IMR-90 (cell line): ENCODE results near the gene SEPSECS. TPM values are rescaled to one million over a fixed set of nuclear protein-coding genes. Genes with fewer than 3 reads are reported as not detected.

Source experiments
- ATAC-seq: fragments of 200-7000 bp; cut with Tn5 transposase; 2 replicates; pipeline ENCODE4 v1.9.1; 2020; ENCODE audit warnings: low read depth, mild to moderate bottlenecking, moderate library complexity
- BruUV-seq: library from RNA; stranded (reverse); fragments of 400-500 nt; replicated peaks from 2 replicates; lab custom pipeline; 2021; lab: Mats Ljungman, UMichigan
- CTCF ChIA-PET: fragments of 300-600 bp; formaldehyde crosslinking; extraction: SDS; loops from one replicate; lab custom pipeline; 2021; ENCODE audit warnings: antibody characterized with exemption; lab: Yijun Ruan, JAX
- POLR2A ChIA-PET: fragments of 300-600 bp; sonication (Branson Sonifier 250); formaldehyde crosslinking; loops from one replicate; lab custom pipeline; 2022; ENCODE audit warnings: antibody characterized with exemption; ENCODE audit not compliant: unreplicated experiment; lab: Charles Lee
- DNase-seq: peaks from one replicate; pipeline ENCODE4 v3.0.0; 2013
- H2AFZ ChIP-seq: replicated peaks from 2 replicates; pipeline ENCODE3; 2013; ENCODE audit warnings: low read length, mild to moderate bottlenecking; ENCODE audit not compliant: poor library complexity
- H2AK5ac ChIP-seq: 2 replicates; pipeline ENCODE4 v1.6.1; 2013; ENCODE audit warnings: low read depth, low read length, inconsistent platforms
- H2AK9ac ChIP-seq: replicated peaks from 2 replicates; pipeline ENCODE3; 2013; ENCODE audit warnings: mild to moderate bottlenecking, low read depth, low read length, moderate library complexity; ENCODE audit not compliant: poor library complexity
- H2BK120ac ChIP-seq: 2 replicates; pipeline ENCODE4 v1.6.1; 2013; ENCODE audit warnings: low read depth, low read length, inconsistent platforms
- H2BK15ac ChIP-seq: 3 replicates; pipeline ENCODE4 v1.6.1; 2013; ENCODE audit warnings: low read depth, low read length, inconsistent platforms
- H2BK20ac ChIP-seq: 2 replicates; pipeline ENCODE4 v1.6.1; 2013; ENCODE audit warnings: low read depth, mild to moderate bottlenecking, inconsistent platforms, low read length, moderate library complexity
- H2BK5ac ChIP-seq: 2 replicates; pipeline ENCODE4 v1.6.1; 2013; ENCODE audit warnings: mild to moderate bottlenecking, low read depth, low read length, inconsistent platforms; ENCODE audit not compliant: poor library complexity, severe bottlenecking
- H3K14ac ChIP-seq: replicated peaks from 2 replicates; pipeline ENCODE4 v1.6.1; 2013; ENCODE audit warnings: low read depth, low read length, inconsistent platforms
- H3K18ac ChIP-seq: 2 replicates; pipeline ENCODE4 v1.6.1; 2013; ENCODE audit warnings: low read depth, low read length, control low read depth
- H3K23ac ChIP-seq: 2 replicates; pipeline ENCODE4 v1.6.1; 2013; ENCODE audit warnings: low read depth, low read length, inconsistent platforms
- H3K27ac ChIP-seq: 2 replicates; pipeline ENCODE4 v1.5.1; 2013; ENCODE audit warnings: mild to moderate bottlenecking, control low read depth, low read length; ENCODE audit not compliant: insufficient read depth
- H3K27me3 ChIP-seq: 2 replicates; pipeline ENCODE4 v1.6.1; 2013; ENCODE audit warnings: low read length; ENCODE audit not compliant: control insufficient read depth, insufficient read depth
- H3K36me3 ChIP-seq: 2 replicates; pipeline ENCODE4 v1.6.1; 2013; ENCODE audit warnings: low read length, mixed read lengths; ENCODE audit not compliant: control insufficient read depth, insufficient read depth
- H3K4ac ChIP-seq: 2 replicates; pipeline ENCODE4 v1.6.1; 2013; ENCODE audit warnings: low read depth, low read length, inconsistent platforms
- H3K4me1 ChIP-seq: 2 replicates; pipeline ENCODE4 v1.6.1; 2013; ENCODE audit warnings: low read length, mixed read lengths; ENCODE audit not compliant: control insufficient read depth, insufficient read depth
- H3K4me2 ChIP-seq: 2 replicates; pipeline ENCODE4 v1.6.1; 2013; ENCODE audit warnings: low read depth, mild to moderate bottlenecking, control low read depth, low read length, moderate library complexity
- H3K4me3 ChIP-seq: 2 replicates; pipeline ENCODE4 v1.5.1; 2013; ENCODE audit warnings: low read depth, mild to moderate bottlenecking, control low read depth, low read length, moderate library complexity; ENCODE audit not compliant: insufficient read depth
- H3K56ac ChIP-seq: 2 replicates; pipeline ENCODE4 v1.6.1; 2013; ENCODE audit warnings: low read length, inconsistent platforms; ENCODE audit not compliant: insufficient read depth; ENCODE audit errors: extremely low read depth
- H3K79me1 ChIP-seq, 2 experiments: 2 replicates each; pipeline ENCODE4 v1.6.1; 2013; ENCODE audit warnings: low read length in 2 of 2, inconsistent platforms in 1 of 2, low read depth in 1 of 2
- H3K9ac ChIP-seq: 2 replicates; pipeline ENCODE4 v1.6.1; 2013; ENCODE audit warnings: low read depth, low read length, control low read depth
- H3K9me1 ChIP-seq: 2 replicates; pipeline ENCODE4 v1.6.1; 2013; ENCODE audit warnings: low read length, inconsistent platforms; ENCODE audit not compliant: insufficient read depth
- H3K9me3 ChIP-seq: 2 replicates; pipeline ENCODE4 v1.6.1; 2013; ENCODE audit warnings: low read length; ENCODE audit not compliant: control insufficient read depth, insufficient read depth
- H4K20me1 ChIP-seq: 2 replicates; pipeline ENCODE4 v1.6.1; 2013; ENCODE audit warnings: low read length, inconsistent platforms; ENCODE audit not compliant: insufficient read depth
- H4K5ac ChIP-seq: 2 replicates; pipeline ENCODE4 v1.6.1; 2013; ENCODE audit warnings: mild to moderate bottlenecking, low read depth, low read length, control low read depth
- H4K8ac ChIP-seq, 2 experiments: 2 replicates each; pipeline ENCODE4 v1.6.1; 2013; ENCODE audit warnings: low read depth in 2 of 2, low read length in 2 of 2, control low read depth in 1 of 2, inconsistent platforms in 1 of 2
- H4K91ac ChIP-seq: 2 replicates; pipeline ENCODE4 v1.6.1; 2013; ENCODE audit warnings: low read depth, low read length, inconsistent platforms; ENCODE audit not compliant: insufficient read depth
- BHLHE40 ChIP-seq: fragments of 150-350 bp; IDR thresholded peaks from 2 replicates; pipeline ENCODE4 v1.6.1; 2016; ENCODE audit warnings: mild to moderate bottlenecking, low read depth, low read length
- CEBPB ChIP-seq: IDR thresholded peaks from 2 replicates; pipeline ENCODE4 v1.6.1; 2012; ENCODE audit warnings: low read depth, low read length, improper control_type of control experiment
- CHD1 ChIP-seq: IDR thresholded peaks from 2 replicates; pipeline ENCODE4 v1.6.1; 2012; ENCODE audit warnings: low read depth, low read length, improper control_type of control experiment
- FOS ChIP-seq: fragments of 150-350 bp; IDR thresholded peaks from 2 replicates; pipeline ENCODE4 v1.6.1; 2016; ENCODE audit warnings: low read depth, low read length
- MAFK ChIP-seq: IDR thresholded peaks from 2 replicates; pipeline ENCODE4 v1.6.1; 2012; ENCODE audit warnings: low read depth, low read length, improper control_type of control experiment
- MAZ ChIP-seq: IDR thresholded peaks from 2 replicates; pipeline ENCODE4 v1.6.1; 2012; ENCODE audit warnings: low read depth, mild to moderate bottlenecking, low read length, improper control_type of control experiment, moderate library complexity, borderline replicate concordance
- MXI1 ChIP-seq: IDR thresholded peaks from 2 replicates; pipeline ENCODE4 v1.6.1; 2012; ENCODE audit warnings: low read depth, mild to moderate bottlenecking, low read length, moderate library complexity, borderline replicate concordance
- NFE2L2 ChIP-seq: fragments of 150-350 bp; IDR thresholded peaks from 2 replicates; pipeline ENCODE4 v1.6.1; 2016; ENCODE audit warnings: low read depth, mild to moderate bottlenecking, low read length
- POLR2A ChIP-seq: IDR thresholded peaks from 2 replicates; pipeline ENCODE4 v1.6.1; 2012; ENCODE audit warnings: mild to moderate bottlenecking, low read depth, low read length
- RAD21 ChIP-seq: IDR thresholded peaks from 2 replicates; pipeline ENCODE4 v1.6.1; 2012; ENCODE audit warnings: low read length, improper control_type of control experiment
- RCOR1 ChIP-seq: IDR thresholded peaks from 2 replicates; pipeline ENCODE4 v1.6.1; 2012; ENCODE audit warnings: mild to moderate bottlenecking, low read length, improper control_type of control experiment; ENCODE audit not compliant: insufficient replicate concordance
- RFX5 ChIP-seq: IDR thresholded peaks from 2 replicates; pipeline ENCODE4 v1.8.0; 2012; ENCODE audit warnings: low read depth, mild to moderate bottlenecking, low read length, moderate library complexity
- SMC3 ChIP-seq: fragments of 150-350 bp; IDR thresholded peaks from 2 replicates; pipeline ENCODE4 v1.6.1; 2016; ENCODE audit warnings: low read depth, mild to moderate bottlenecking, antibody characterized with exemption, low read length, moderate library complexity
- WGBS, 2 experiments: methylation state at CpG; one replicate each; pipeline versions ENCODE4 v1.1.5 to v1.1.7; 2013; ENCODE audit warnings: missing lambda C conversion rate in 2 of 2; ENCODE audit not compliant: insufficient read length in 1 of 2; ENCODE audit errors: extremely low coverage in 2 of 2; 5-methylcytosine and 5-hydroxymethylcytosine counted together
- dilution Hi-C: fragments of 300-500 bp; cut with HindIII; formaldehyde crosslinking; loops from one replicate; pipeline ENCODE4 v1.14.3; 2018; ENCODE audit warnings: low sequenced_read_pairs; ENCODE audit not compliant: unreplicated experiment
- in situ Hi-C: fragments of 300-500 bp; cut with MboI; formaldehyde crosslinking; loops from 3 replicates; pipeline ENCODE4 v1.14.3; 2019; ENCODE audit warnings: low sequenced_read_pairs, inconsistent platforms, mixed read lengths
- intact Hi-C: fragments of 100-400 bp; cut with micrococcal nuclease; formaldehyde crosslinking; loops from 2 replicates; pipeline ENCODE4 v1.10.0; 2022
- polyA plus RNA-seq, 3 experiments: library from polyadenylated mRNA; depleted of rRNA; stranded (reverse); fragments of >200 nt; gene quantifications; 2 replicates each; pipeline ENCODE4 v1.2.3, GENCODE V29; 2012; ENCODE audit warnings: low replicate concordance in 1 of 3
- total RNA-seq: library from RNA; depleted of rRNA; stranded (reverse); fragments of >200 nt; gene quantifications from 2 replicates; pipeline ENCODE4 v1.2.3, GENCODE V29; 2012
- TF ChIP-seq, protein P1 (sequence below): fragments of 150-350 bp; IDR thresholded peaks from 2 replicates; pipeline ENCODE4 v1.6.1; 2016; ENCODE audit warnings: low read depth, mild to moderate bottlenecking, low read length, moderate library complexity, borderline replicate concordance
- TF ChIP-seq, protein P2 (sequence below): fragments of 150-350 bp; IDR thresholded peaks from 2 replicates; pipeline ENCODE4 v1.6.1; 2017; ENCODE audit warnings: mild to moderate bottlenecking, antibody characterized with exemption, low read length, low read depth
- TF ChIP-seq, protein P3 (sequence below): conservative IDR thresholded peaks from 2 replicates; pipeline ENCODE4 v1.5.1; 2012; ENCODE audit warnings: mild to moderate bottlenecking, low read depth, low read length, improper control_type of control experiment

SEPSECS gene
- total and polyA plus RNA-seq, 2 of the 4 experiments (the other 2 are of a cell fraction): 1.7 to 5.0 TPM

DNA sequence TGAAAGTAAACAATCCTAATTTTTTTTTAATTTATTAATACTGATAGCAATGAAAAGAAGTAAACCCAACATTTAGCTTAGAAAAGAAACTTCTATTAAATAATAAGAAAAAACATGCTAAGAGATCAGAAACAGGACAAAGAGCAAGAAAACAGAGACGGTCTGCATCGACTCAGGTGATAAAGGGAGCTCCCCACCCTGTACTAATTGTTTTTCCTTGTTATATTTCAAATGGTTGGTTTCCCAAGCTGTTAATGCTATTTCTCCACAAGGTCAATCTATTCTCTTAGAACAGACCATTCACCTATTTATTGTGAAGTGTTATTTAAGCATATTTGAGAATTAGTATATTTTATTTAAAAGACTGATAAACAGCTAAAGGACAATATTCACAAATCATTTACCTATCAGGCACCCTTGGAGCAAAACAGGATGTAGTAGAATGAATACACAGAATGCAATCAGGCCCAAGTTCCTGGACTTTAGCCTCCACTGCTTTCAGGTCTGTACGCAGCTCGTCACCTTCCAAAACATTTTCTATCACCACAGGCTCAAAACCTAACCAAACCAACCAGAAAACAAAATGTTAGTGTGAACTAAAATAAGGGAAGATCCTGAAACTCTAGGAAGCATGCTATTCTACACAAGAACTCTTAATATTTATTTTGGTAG is 5.5 kb downstream of the SEPSECS start:
- H3K4me1 ChIP-seq: no peaks in the 10 kb centered on the region
- H3K27ac ChIP-seq: no peak overlapping the region
- H2AK5ac ChIP-seq: no peak overlapping the region
- H3K27me3 ChIP-seq: no peaks in the 10 kb centered on the region
- H2AFZ ChIP-seq: no peak overlapping the region
- no peaks in the 10 kb centered on the region for H3K9me3 ChIP-seq
- no peak overlapping the region for H4K8ac ChIP-seq
- no peak overlapping the region for H3K9ac ChIP-seq
- no peak overlapping the region for H2BK15ac ChIP-seq
- no peaks in the 10 kb centered on the region for H3K36me3 ChIP-seq
- H4K5ac ChIP-seq: no peak overlapping the region
- H3K79me1 ChIP-seq: peaks cover 3 to 11% of the 10 kb centered on the region in 2 experiments; a peak in 3 of 4 replicates
- WGBS, 2 experiments: no CpG with 5 or more reads among the region's 4 CpGs
- no peak overlapping the region for H2BK5ac ChIP-seq
- no peak overlapping the region for H2AK9ac ChIP-seq
- no peak overlapping the region for H2BK120ac ChIP-seq
- no peaks in the 10 kb centered on the region; the same call in 1 of the 2 replicates for H3K9me1 ChIP-seq
- no peak for TF ChIP-seq MAFK
- TF ChIP-seq SMC3: no peak
- no peak for TF ChIP-seq RCOR1
- TF ChIP-seq, protein P1, sequence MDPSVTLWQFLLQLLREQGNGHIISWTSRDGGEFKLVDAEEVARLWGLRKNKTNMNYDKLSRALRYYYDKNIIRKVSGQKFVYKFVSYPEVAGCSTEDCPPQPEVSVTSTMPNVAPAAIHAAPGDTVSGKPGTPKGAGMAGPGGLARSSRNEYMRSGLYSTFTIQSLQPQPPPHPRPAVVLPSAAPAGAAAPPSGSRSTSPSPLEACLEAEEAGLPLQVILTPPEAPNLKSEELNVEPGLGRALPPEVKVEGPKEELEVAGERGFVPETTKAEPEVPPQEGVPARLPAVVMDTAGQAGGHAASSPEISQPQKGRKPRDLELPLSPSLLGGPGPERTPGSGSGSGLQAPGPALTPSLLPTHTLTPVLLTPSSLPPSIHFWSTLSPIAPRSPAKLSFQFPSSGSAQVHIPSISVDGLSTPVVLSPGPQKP: no peak
- no peak for TF ChIP-seq FOS
- TF ChIP-seq CHD1: no peak
- TF ChIP-seq RAD21: no peak
- TF ChIP-seq MAZ: no peak
- TF ChIP-seq, protein P2, sequence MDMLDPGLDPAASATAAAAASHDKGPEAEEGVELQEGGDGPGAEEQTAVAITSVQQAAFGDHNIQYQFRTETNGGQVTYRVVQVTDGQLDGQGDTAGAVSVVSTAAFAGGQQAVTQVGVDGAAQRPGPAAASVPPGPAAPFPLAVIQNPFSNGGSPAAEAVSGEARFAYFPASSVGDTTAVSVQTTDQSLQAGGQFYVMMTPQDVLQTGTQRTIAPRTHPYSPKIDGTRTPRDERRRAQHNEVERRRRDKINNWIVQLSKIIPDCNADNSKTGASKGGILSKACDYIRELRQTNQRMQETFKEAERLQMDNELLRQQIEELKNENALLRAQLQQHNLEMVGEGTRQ: no peak
- no peak for TF ChIP-seq RFX5
- TF ChIP-seq BHLHE40: no peak
- no peak for TF ChIP-seq MXI1
- no peak for TF ChIP-seq CEBPB
- TF ChIP-seq NFE2L2: no peak
- TF ChIP-seq POLR2A: no peak
- TF ChIP-seq, protein P3, sequence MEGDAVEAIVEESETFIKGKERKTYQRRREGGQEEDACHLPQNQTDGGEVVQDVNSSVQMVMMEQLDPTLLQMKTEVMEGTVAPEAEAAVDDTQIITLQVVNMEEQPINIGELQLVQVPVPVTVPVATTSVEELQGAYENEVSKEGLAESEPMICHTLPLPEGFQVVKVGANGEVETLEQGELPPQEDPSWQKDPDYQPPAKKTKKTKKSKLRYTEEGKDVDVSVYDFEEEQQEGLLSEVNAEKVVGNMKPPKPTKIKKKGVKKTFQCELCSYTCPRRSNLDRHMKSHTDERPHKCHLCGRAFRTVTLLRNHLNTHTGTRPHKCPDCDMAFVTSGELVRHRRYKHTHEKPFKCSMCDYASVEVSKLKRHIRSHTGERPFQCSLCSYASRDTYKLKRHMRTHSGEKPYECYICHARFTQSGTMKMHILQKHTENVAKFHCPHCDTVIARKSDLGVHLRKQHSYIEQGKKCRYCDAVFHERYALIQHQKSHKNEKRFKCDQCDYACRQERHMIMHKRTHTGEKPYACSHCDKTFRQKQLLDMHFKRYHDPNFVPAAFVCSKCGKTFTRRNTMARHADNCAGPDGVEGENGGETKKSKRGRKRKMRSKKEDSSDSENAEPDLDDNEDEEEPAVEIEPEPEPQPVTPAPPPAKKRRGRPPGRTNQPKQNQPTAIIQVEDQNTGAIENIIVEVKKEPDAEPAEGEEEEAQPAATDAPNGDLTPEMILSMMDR: no peak
- H4K20me1 ChIP-seq: no peaks in the 10 kb centered on the region
- in situ Hi-C loops: no loop called here
- H3K56ac ChIP-seq: no peak overlapping the region
- dilution Hi-C loops: no loop called here
- POLR2A ChIA-PET: no interaction called here
- H3K4ac ChIP-seq: no peak overlapping the region
- CTCF ChIA-PET: interaction anchor here (0.6 kb wide), 1 partner anchor 158 kb away, joined by 3 read pairs; the partner anchor contains the start of gene ZCCHC4
- intact Hi-C loops: no loop called here
- H4K91ac ChIP-seq: no peak overlapping the region
- no peak overlapping the region for H3K4me2 ChIP-seq
- H3K14ac ChIP-seq: no peak overlapping the region
- H3K4me3 ChIP-seq: no peak overlapping the region
- H3K23ac ChIP-seq: no peak overlapping the region
- H2BK20ac ChIP-seq: no peak overlapping the region
- H3K18ac ChIP-seq: no peak overlapping the region
- no peak for ATAC-seq
- DNase-seq: no peak
- no TSS peak for BruUV-seq
